ENCODE data around the gene AVP. TPM values are rescaled to one million over a fixed set of nuclear protein-coding genes. Genes with fewer than 3 reads are reported as not detected.
A peak's percentile ranks its signal among the peaks of the same experiment; 100 is the strongest.

Gene AVP
- total and polyA plus RNA-seq, 2 of the 13 experiments (the other 11 are each of a cell fraction or from before 2014, with no cell fraction given), result 0.12 TPM; not detected in 1

- no peak for TF ChIP-seq ZFP41 (CRISPR knock-in tag; IDR thresholded peaks at IDR 0.05; ENCODE audit: borderline replicate concordance)
- TF ChIP-seq NR3C1 (CRISPR knock-in tag; IDR thresholded peaks at IDR 0.05), result no peak
- TF ChIP-seq JUNB (CRISPR knock-in tag; IDR thresholded peaks at IDR 0.05; ENCODE audit: borderline replicate concordance), result peak; percentile 51; the same call in 1 of the 2 replicates
- peak; percentile 50; the same call in 1 of the 2 replicates for TF ChIP-seq SMARCE1 (IDR thresholded peaks at IDR 0.05; ENCODE audit: borderline replicate concordance)
- TF ChIP-seq ZNF704 (CRISPR knock-in tag; IDR thresholded peaks at IDR 0.05; ENCODE audit: borderline replicate concordance), result no peak
- peak; percentile 75 for TF ChIP-seq ZNF317 (CRISPR knock-in tag; IDR thresholded peaks at IDR 0.05)
- peak; percentile 38; the same call in 1 of the 2 replicates for TF ChIP-seq KMT2A (CRISPR knock-in tag; IDR thresholded peaks at IDR 0.05)
- peak; percentile 97 for TF ChIP-seq HDAC2 (CRISPR knock-in tag; IDR thresholded peaks at IDR 0.05)
- TF ChIP-seq ZNF713 (CRISPR knock-in tag; IDR thresholded peaks at IDR 0.05), result no peak
- TF ChIP-seq ZBTB10 (CRISPR knock-in tag; IDR thresholded peaks at IDR 0.05; ENCODE audit: borderline replicate concordance), result no peak; the same call in 1 of the 2 replicates
- no peak for TF ChIP-seq TRIM24 (CRISPR knock-in tag; IDR thresholded peaks at IDR 0.05)
- peak; percentile 95 for TF ChIP-seq JUND (CRISPR knock-in tag; IDR thresholded peaks at IDR 0.05)
- peak; percentile 25; the same call in 1 of the 2 replicates for TF ChIP-seq TGIF2 (CRISPR knock-in tag; IDR thresholded peaks at IDR 0.05)
- TF ChIP-seq KLF16 (CRISPR knock-in tag; IDR thresholded peaks at IDR 0.05), result peak in 1 of 2 experiments; percentile 87; a peak in 2 of 4 replicates
- 0 out of 2 replicates have a peak, but pooled peaks have one; percentile 21 for TF ChIP-seq ZFP82 (CRISPR knock-in tag; IDR thresholded peaks at IDR 0.05; ENCODE audit: borderline replicate concordance)
- TF ChIP-seq PHF20 (CRISPR knock-in tag; IDR thresholded peaks at IDR 0.05), result no peak
- TF ChIP-seq BCL6 (CRISPR knock-in tag; IDR thresholded peaks at IDR 0.05), result peak; percentile 82
- TF ChIP-seq ZNF34 (CRISPR knock-in tag; IDR thresholded peaks at IDR 0.05; ENCODE audit: borderline replicate concordance), result no peak
- TF ChIP-seq CBFB (CRISPR knock-in tag; IDR thresholded peaks at IDR 0.05), result no peak; the same call in 1 of the 2 replicates
- no peak for TF ChIP-seq DZIP1 (CRISPR knock-in tag; IDR thresholded peaks at IDR 0.05)
- TF ChIP-seq ZBTB7A (CRISPR knock-in tag; IDR thresholded peaks at IDR 0.05), result no peak; the same call in 1 of the 2 replicates
- TF ChIP-seq ISL2 (CRISPR knock-in tag; IDR thresholded peaks at IDR 0.05), result peak; percentile 71; the same call in 1 of the 2 replicates
- TF ChIP-seq PCBP1 (IDR thresholded peaks at IDR 0.05; ENCODE audit: borderline replicate concordance, low read depth, low read length), result no peak
Measured at GRCh38 chr20:3103369-3104032, 19.0 kb upstream of the AVP start (continued).

Data from HepG2 (cell line).